SK-N-MC (cell line): ENCODE measurements around the gene ST6GALNAC1.
"Not testable (repeated sequence)": the region's sequence is repeated elsewhere in the genome, so short reads cannot be mapped to it uniquely, and the experiment has no call there.

Experiments
- DNase-seq: peaks from one replicate; pipeline ENCODE4 v3.0.0-alpha.2; 2011; ENCODE audit warnings: low read depth, low spot score
- H3K27ac ChIP-seq: fragments of 200-600 bp; sonication (generic); 2 replicates; pipeline ENCODE4 v1.5.1; 2016; ENCODE audit warnings: mixed run types
- H3K36me3 ChIP-seq: fragments of 200-600 bp; sonication (generic); 2 replicates; pipeline ENCODE4 v1.6.1; 2017; ENCODE audit warnings: antibody characterized with exemption, low read length, mixed read lengths; ENCODE audit not compliant: insufficient read depth
- H3K4me3 ChIP-seq: fragments of 200-600 bp; sonication (generic); 2 replicates; pipeline ENCODE4 v1.5.1; 2016
- H3K9ac ChIP-seq: fragments of 200-600 bp; sonication (generic); 2 replicates; pipeline ENCODE4 v1.8.0; 2017; ENCODE audit warnings: mixed run types, mixed read lengths; ENCODE audit not compliant: insufficient read length
- H3K9me3 ChIP-seq: fragments of 200-600 bp; sonication (generic); 2 replicates; pipeline ENCODE4 v1.6.1; 2017; ENCODE audit warnings: low read depth, mild to moderate bottlenecking, antibody characterized with exemption, low read length, moderate library complexity, mixed read lengths
- EZH2 ChIP-seq: fragments of 200-600 bp; sonication (generic); IDR thresholded peaks from one replicate; pipeline ENCODE4 v1.6.1; 2017; ENCODE audit warnings: antibody characterized with exemption
- FOXP2 ChIP-seq: optimal IDR thresholded peaks from 2 replicates; pipeline ENCODE3; 2011; ENCODE audit warnings: mild to moderate bottlenecking, moderate library complexity; ENCODE audit not compliant: insufficient read depth; ENCODE audit errors: extremely low read length, control extremely low read depth
- POLR2AphosphoS5 ChIP-seq: IDR thresholded peaks from 2 replicates; pipeline ENCODE4 v1.6.1; 2012; ENCODE audit warnings: mild to moderate bottlenecking, low read depth, low read length, borderline replicate concordance

ST6GALNAC1 gene

GRCh38 chr17:76612977-76613851 lies 30.3 kb downstream of the ST6GALNAC1 start:
- DNase-seq, result no peak
- no peak overlapping the region for H3K9ac ChIP-seq
- no peak overlapping the region for H3K27ac ChIP-seq

DNA sequence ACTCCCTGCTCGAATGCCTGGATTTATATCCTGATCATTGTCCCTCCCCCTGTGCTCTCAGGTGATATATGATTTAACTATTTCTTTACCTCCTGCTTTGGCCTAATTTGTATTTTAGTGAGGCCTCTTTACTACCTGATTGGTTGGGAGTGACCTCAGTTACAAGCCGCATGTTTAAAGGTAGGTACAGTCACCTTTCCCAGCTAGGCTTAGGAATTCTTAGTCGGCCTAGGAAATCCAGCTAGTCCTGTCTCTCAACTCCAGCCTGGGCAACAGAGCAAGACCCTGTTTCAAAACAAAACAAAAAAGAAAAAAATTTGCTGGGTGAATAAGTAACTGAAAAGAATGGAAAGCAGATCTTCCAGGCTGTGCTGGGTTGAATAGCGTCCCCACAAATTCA lies 31.1 kb downstream of the ST6GALNAC1 start:
- no peak for DNase-seq
- no peaks in the 10 kb centered on the region for H3K9me3 ChIP-seq
- no peak overlapping the region for H3K4me3 ChIP-seq
- no peak overlapping the region for H3K9ac ChIP-seq
- H3K27ac ChIP-seq, result no peak overlapping the region
- no peaks in the 10 kb centered on the region for H3K36me3 ChIP-seq
- no peak for TF ChIP-seq POLR2AphosphoS5
- TF ChIP-seq FOXP2, result no peak
- no peak for TF ChIP-seq EZH2

More at GRCh38 chr17:76612977-76613851, 30.3 kb downstream of the ST6GALNAC1 start:
- Histone ChIP-seq H3K9me3 (no peaks in the 10 kb centered on the region), H3K4me3 (no peak overlapping the region), H3K36me3 (no peaks in the 10 kb centered on the region)
- TF ChIP-seq EZH2 (no peak), POLR2AphosphoS5 (no peak), FOXP2 (no peak)

- TF ChIP-seq POLR2AphosphoS5 (no peak), FOXP2 (no peak), EZH2 (no peak)
- Histone ChIP-seq H3K4me3 (no peak overlapping the region), H3K36me3 (no peaks in the 10 kb centered on the region), H3K9ac (no peak overlapping the region), H3K27ac (no peak overlapping the region), H3K9me3 (no peaks in the 10 kb centered on the region)
- no peak for DNase-seq
These were observed 31.8 kb downstream of the ST6GALNAC1 start for GRCh38 chr17:76611758-76612157.

- not testable (repeated sequence) for H3K36me3 ChIP-seq, H3K9ac ChIP-seq, H3K4me3 ChIP-seq, DNase-seq, H3K9me3 ChIP-seq, H3K27ac ChIP-seq
These were observed 32.3 kb downstream of the ST6GALNAC1 start for GRCh38 chr17:76611080-76611749.

- H3K27ac ChIP-seq, H3K36me3 ChIP-seq, H3K9me3 ChIP-seq: not testable (repeated sequence)
These were observed 36.9 kb downstream of the ST6GALNAC1 start for GRCh38 chr17:76606685-76607084.

DNA sequence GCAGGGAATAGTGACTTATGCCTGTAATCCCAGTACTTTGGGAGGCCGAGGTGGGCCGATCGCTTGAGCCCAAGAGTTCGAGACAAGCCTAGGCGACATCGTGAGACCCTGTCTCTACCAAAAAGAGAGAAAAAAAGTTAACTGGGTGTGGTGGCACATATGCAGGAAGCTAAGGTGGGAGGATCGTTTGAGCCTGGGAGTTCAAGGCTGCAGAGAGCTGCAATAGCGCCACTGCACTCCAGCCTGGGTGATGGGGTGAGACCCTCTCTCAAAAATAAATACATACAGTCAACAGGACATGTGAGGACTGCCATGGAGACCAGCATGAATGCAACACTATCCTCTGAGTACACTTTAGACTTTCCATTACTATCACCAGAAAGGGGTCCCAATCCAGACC lies 42.5 kb downstream of the ST6GALNAC1 start:
- Histone ChIP-seq H3K4me3 (no peak overlapping the region), H3K9ac (no peak overlapping the region), H3K9me3 (no peaks in the 10 kb centered on the region), H3K27ac (no peak overlapping the region), H3K36me3 (no peaks in the 10 kb centered on the region)
- no peak for TF ChIP-seq FOXP2
- no peak for TF ChIP-seq POLR2AphosphoS5
- no peak for TF ChIP-seq EZH2
- no peak for DNase-seq

More at GRCh38 chr17:76606685-76607084, 36.9 kb downstream of the ST6GALNAC1 start:
- H3K9ac ChIP-seq, H3K4me3 ChIP-seq, DNase-seq: not testable (repeated sequence)

GRCh38 chr17:76599694-76600460 lies 43.7 kb downstream of the ST6GALNAC1 start:
- Histone ChIP-seq H3K36me3 (no peaks in the 10 kb centered on the region), H3K27ac (no peak overlapping the region), H3K9ac (no peak overlapping the region), H3K9me3 (no peaks in the 10 kb centered on the region), H3K4me3 (no peak overlapping the region)
- no peak for DNase-seq
- TF ChIP-seq FOXP2, result no peak
- TF ChIP-seq EZH2, result no peak
- TF ChIP-seq POLR2AphosphoS5, result no peak

- no peak overlapping the region for H3K4me3 ChIP-seq
- H3K9ac ChIP-seq, result no peak overlapping the region
- no peaks in the 10 kb centered on the region for H3K36me3 ChIP-seq
- H3K9me3 ChIP-seq, result no peaks in the 10 kb centered on the region
- DNase-seq, result no peak
- no peak overlapping the region for H3K27ac ChIP-seq
- TF ChIP-seq POLR2AphosphoS5 (no peak), FOXP2 (no peak), EZH2 (no peak)
These were observed 45.5 kb downstream of the ST6GALNAC1 start for GRCh38 chr17:76598004-76598439.
